Keratinocyte (primary cell): ENCODE measurements around the gene FNDC1. TPM values are rescaled to one million over a fixed set of nuclear protein-coding genes. Genes with fewer than 3 reads are reported as not detected.

Source experiments
- DNase-seq: peaks from one replicate; pipeline ENCODE4 v3.0.0-alpha.2; 2011; ENCODE audit warnings: low read depth, missing footprints, low spot score
- FAIRE-seq: peaks from 2 replicates; lab custom pipeline; 2011; peaks lifted over from hg19 to GRCh38; lab: Jason Lieb, UNC
- H2AFZ ChIP-seq: 2 replicates; pipeline ENCODE4 v1.6.0; 2012; ENCODE audit warnings: low read length, control low read depth, inconsistent platforms; ENCODE audit not compliant: control insufficient read depth
- H3K27ac ChIP-seq: 2 replicates; pipeline ENCODE4 v1.5.1; 2011; ENCODE audit warnings: low read length; ENCODE audit not compliant: control insufficient read depth, insufficient read depth
- H3K27me3 ChIP-seq: 3 replicates; pipeline ENCODE4 v1.6.0; 2011; ENCODE audit warnings: low read length; ENCODE audit not compliant: control insufficient read depth, insufficient read depth; ENCODE audit errors: extremely low read depth
- H3K36me3 ChIP-seq, 2 experiments: 2 replicates in 1 of 2; 3 replicates in 1 of 2; pipeline ENCODE4 v1.5.1; 2011; ENCODE audit warnings: low read length in 2 of 2, mild to moderate bottlenecking in 1 of 2; ENCODE audit not compliant: control insufficient read depth in 2 of 2, insufficient read depth in 2 of 2; ENCODE audit errors: extremely low read depth in 1 of 2
- H3K4me1 ChIP-seq: 3 replicates; pipeline ENCODE4 v1.5.1; 2011; ENCODE audit warnings: low read length; ENCODE audit not compliant: control insufficient read depth, insufficient read depth; ENCODE audit errors: extremely low read depth
- H3K4me2 ChIP-seq: 3 replicates; pipeline ENCODE4 v1.6.0; 2011; ENCODE audit warnings: low read depth, low read length; ENCODE audit not compliant: control insufficient read depth, insufficient read depth; ENCODE audit errors: extremely low read depth
- H3K4me3 ChIP-seq, 3 experiments: fragments of 200-600 bp in 1 of 3; sonication (generic) in 1 of 3; 2 replicates in 2 of 3; 3 replicates in 1 of 3; pipeline ENCODE4 v1.5.1; 2011 to 2016; ENCODE audit warnings: low read length in 3 of 3, mild to moderate bottlenecking in 3 of 3, control low read depth in 2 of 3, inconsistent platforms in 1 of 3, low read depth in 1 of 3, mixed read lengths in 1 of 3, mixed run types in 1 of 3, moderate library complexity in 1 of 3; ENCODE audit not compliant: control insufficient read depth in 2 of 3, insufficient read depth in 2 of 3; ENCODE audit errors: extremely low read depth in 1 of 3
- H3K79me2 ChIP-seq: 2 replicates; pipeline ENCODE4 v1.6.0; 2012; ENCODE audit warnings: low read length; ENCODE audit not compliant: control insufficient read depth, insufficient read depth
- H3K9ac ChIP-seq: 3 replicates; pipeline ENCODE4 v1.6.0; 2011; ENCODE audit warnings: low read length; ENCODE audit not compliant: control insufficient read depth, insufficient read depth; ENCODE audit errors: extremely low read depth
- H3K9me1 ChIP-seq: 3 replicates; pipeline ENCODE4 v1.6.0; 2011; ENCODE audit warnings: low read length; ENCODE audit not compliant: control insufficient read depth, insufficient read depth; ENCODE audit errors: extremely low read depth
- H3K9me3 ChIP-seq: 2 replicates; pipeline ENCODE4 v1.5.1; 2012; ENCODE audit warnings: low read depth, low read length; ENCODE audit not compliant: control insufficient read depth
- H4K20me1 ChIP-seq: 3 replicates; pipeline ENCODE4 v1.6.0; 2011; ENCODE audit warnings: low read length; ENCODE audit not compliant: control insufficient read depth, insufficient read depth; ENCODE audit errors: extremely low read depth
- EZH2 ChIP-seq: IDR thresholded peaks from one replicate; pipeline ENCODE4 v1.6.1; 2012; ENCODE audit warnings: inconsistent platforms, mild to moderate bottlenecking, low read length, moderate library complexity
- dilution Hi-C: fragments of 300-500 bp; cut with MboI; formaldehyde crosslinking; loops from one replicate; pipeline ENCODE4 v1.7.0; 2020; ENCODE audit warnings: low sequenced_read_pairs; ENCODE audit not compliant: extremely low pct_ligation_motif_present
- polyA plus RNA-seq, 5 experiments: library from polyadenylated mRNA; depleted of rRNA in 3 of 5; stranded (reverse) in 3 of 5; stranded (forward) in 1 of 5; unstranded in 1 of 5; fragments of >200 nt; gene quantifications; 1 replicate in 1 of 5; 2 replicates in 3 of 5; 3 replicates in 1 of 5; pipeline versions ENCODE4 v1.2.1 to v1.2.3, GENCODE V29; 2011 to 2012; ENCODE audit warnings: missing spikeins in 2 of 5, low read depth in 1 of 5, low replicate concordance in 1 of 5
- TF ChIP-seq, protein P1 (sequence below), 3 experiments: IDR thresholded peaks in 1 of 3; conservative IDR thresholded peaks in 1 of 3; optimal IDR thresholded peaks in 1 of 3; 2 replicates in 2 of 3; 3 replicates in 1 of 3; pipeline versions ENCODE3 to v1.5.1; 2011; ENCODE audit warnings: low read length in 3 of 3, mild to moderate bottlenecking in 3 of 3, moderate library complexity in 2 of 3, control low read depth in 1 of 3, inconsistent platforms in 1 of 3; ENCODE audit not compliant: insufficient read depth in 2 of 3; ENCODE audit errors: extremely low read depth in 1 of 3

FNDC1 gene
- polyA plus RNA-seq, 1 donor (not counting 4 experiments of a cell fraction or from before 2014, with no cell fraction given): not detected

DNA sequence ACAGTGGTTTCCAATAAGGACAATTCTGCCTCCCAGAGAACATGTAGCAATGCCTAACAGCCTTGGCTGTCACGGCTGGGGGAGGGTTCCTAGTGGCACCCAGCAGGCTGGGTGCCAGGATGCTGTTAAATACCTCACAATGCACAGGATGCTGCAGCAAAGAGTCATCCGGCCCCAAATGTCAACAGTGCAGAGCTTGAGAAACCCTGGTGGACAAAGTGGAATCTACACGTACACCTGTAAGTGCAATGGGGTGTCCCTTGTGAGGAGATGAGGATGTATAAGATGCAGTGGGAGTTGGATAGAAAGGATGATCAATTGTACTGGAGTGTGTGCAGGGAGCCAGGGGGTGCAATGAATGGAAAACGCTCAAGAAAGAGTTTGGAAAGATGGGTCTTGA lies 142.4 kb downstream of the FNDC1 start:
- no peak overlapping the region for H3K4me3 ChIP-seq
- H3K36me3 ChIP-seq: no peaks in the 10 kb centered on the region
- H3K4me2 ChIP-seq: no peak overlapping the region
- H3K9me1 ChIP-seq: no peaks in the 10 kb centered on the region
- no peaks in the 10 kb centered on the region for H3K79me2 ChIP-seq
- H4K20me1 ChIP-seq: no peaks in the 10 kb centered on the region
- FAIRE-seq (no peak), DNase-seq (no peak)
- H3K4me1 ChIP-seq: no peaks in the 10 kb centered on the region
- no peak overlapping the region for H3K27ac ChIP-seq
- H2AFZ ChIP-seq: no peak overlapping the region
- TF ChIP-seq, protein P1, sequence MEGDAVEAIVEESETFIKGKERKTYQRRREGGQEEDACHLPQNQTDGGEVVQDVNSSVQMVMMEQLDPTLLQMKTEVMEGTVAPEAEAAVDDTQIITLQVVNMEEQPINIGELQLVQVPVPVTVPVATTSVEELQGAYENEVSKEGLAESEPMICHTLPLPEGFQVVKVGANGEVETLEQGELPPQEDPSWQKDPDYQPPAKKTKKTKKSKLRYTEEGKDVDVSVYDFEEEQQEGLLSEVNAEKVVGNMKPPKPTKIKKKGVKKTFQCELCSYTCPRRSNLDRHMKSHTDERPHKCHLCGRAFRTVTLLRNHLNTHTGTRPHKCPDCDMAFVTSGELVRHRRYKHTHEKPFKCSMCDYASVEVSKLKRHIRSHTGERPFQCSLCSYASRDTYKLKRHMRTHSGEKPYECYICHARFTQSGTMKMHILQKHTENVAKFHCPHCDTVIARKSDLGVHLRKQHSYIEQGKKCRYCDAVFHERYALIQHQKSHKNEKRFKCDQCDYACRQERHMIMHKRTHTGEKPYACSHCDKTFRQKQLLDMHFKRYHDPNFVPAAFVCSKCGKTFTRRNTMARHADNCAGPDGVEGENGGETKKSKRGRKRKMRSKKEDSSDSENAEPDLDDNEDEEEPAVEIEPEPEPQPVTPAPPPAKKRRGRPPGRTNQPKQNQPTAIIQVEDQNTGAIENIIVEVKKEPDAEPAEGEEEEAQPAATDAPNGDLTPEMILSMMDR (optimal IDR thresholded peaks at IDR 0.05 in 1 of 3, IDR thresholded peaks at IDR 0.05 in 1 of 3, conservative IDR thresholded peaks at IDR 0.05 in 1 of 3; ENCODE audit: extremely low read depth in 1 of 3, insufficient read depth in 2 of 3, low read length in 3 of 3): peak; percentile 13 to 48 (median 31)
- no peak for TF ChIP-seq EZH2
- H3K27me3 ChIP-seq: no peaks in the 10 kb centered on the region
- H3K9me3 ChIP-seq: no peaks in the 10 kb centered on the region
- no peak overlapping the region for H3K9ac ChIP-seq
- dilution Hi-C loops: no loop called here

DNA sequence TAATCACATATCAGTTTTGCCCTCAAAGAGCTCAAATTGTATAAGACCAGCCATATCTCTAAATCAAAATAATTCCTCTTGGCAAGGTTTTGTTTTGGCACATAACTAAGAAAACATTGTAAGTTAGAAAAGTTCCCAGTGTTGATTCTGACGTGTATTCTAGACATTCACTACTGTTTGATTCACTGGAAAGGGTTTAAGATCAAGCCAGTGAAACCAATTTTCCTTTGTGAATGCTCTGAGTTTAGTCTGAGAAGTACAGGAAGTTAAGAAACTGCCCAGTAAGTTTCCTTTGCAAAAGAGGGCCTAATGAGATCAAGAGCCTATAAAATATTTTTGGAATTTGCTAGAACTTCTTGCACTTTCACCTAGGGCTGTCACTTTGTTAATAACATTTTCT lies 143.0 kb downstream of the FNDC1 start:
- H3K27ac ChIP-seq: no peak overlapping the region
- no peak for FAIRE-seq
- no peaks in the 10 kb centered on the region for H3K4me1 ChIP-seq
- TF ChIP-seq, protein P1 (optimal IDR thresholded peaks at IDR 0.05 in 1 of 3, IDR thresholded peaks at IDR 0.05 in 1 of 3, conservative IDR thresholded peaks at IDR 0.05 in 1 of 3; ENCODE audit: extremely low read depth in 1 of 3, insufficient read depth in 2 of 3, low read length in 3 of 3): no peak
- TF ChIP-seq EZH2: no peak
- no peaks in the 10 kb centered on the region for H3K27me3 ChIP-seq
- H4K20me1 ChIP-seq: no peaks in the 10 kb centered on the region
- no peak overlapping the region for H3K4me3 ChIP-seq
- H3K4me2 ChIP-seq: no peak overlapping the region
- H3K9me1 ChIP-seq: no peaks in the 10 kb centered on the region
- H3K9me3 ChIP-seq: no peaks in the 10 kb centered on the region
- H3K9ac ChIP-seq: no peak overlapping the region
- H3K36me3 ChIP-seq: no peaks in the 10 kb centered on the region
- H3K79me2 ChIP-seq: no peaks in the 10 kb centered on the region
- dilution Hi-C loops: no loop called here
- DNase-seq: no peak
- no peak overlapping the region for H2AFZ ChIP-seq
